A549 (cell line): Measurements from ENCODE around the gene HBS1L. TPM values are rescaled to one million over a fixed set of nuclear protein-coding genes. Genes with fewer than 3 reads are reported as not detected.

Experiments
- ATAC-seq, 2 experiments: fragments of 200-7000 bp in 1 of 2; fragments of >200 bp in 1 of 2; cut with Nextera tagmentation in 1 of 2; cut with Tn5 transposase in 1 of 2; 3 replicates each; pipeline versions ENCODE4 v1.8.0 to v1.9.1; 2018 to 2020; ENCODE audit warnings: mild to moderate bottlenecking in 1 of 2, moderate library complexity in 1 of 2
- CTCF ChIA-PET: fragments of 300-600 bp; sonication (Branson Sonifier 250); formaldehyde crosslinking; extraction: SDS; loops from one replicate; lab custom pipeline; 2021; ENCODE audit warnings: antibody characterized with exemption, inconsistent platforms; lab: Yijun Ruan, JAX
- POLR2A ChIA-PET: fragments of 350-600 bp; formaldehyde crosslinking; extraction: SDS; loops from one replicate; lab custom pipeline; 2021; ENCODE audit warnings: antibody characterized with exemption, inconsistent platforms; lab: Yijun Ruan, JAX
- DNase-seq, 2 experiments: peaks; one replicate each; pipeline versions ENCODE4 v3.0.0 to v3.0.0-alpha.2; 2011 to 2016; ENCODE audit warnings: low read depth in 1 of 2, low spot score in 1 of 2
- FAIRE-seq: peaks from 2 replicates; lab custom pipeline; 2011; peaks lifted over from hg19 to GRCh38; lab: Jason Lieb, UNC
- H3K27ac ChIP-seq, 2 experiments: fragments of >200 bp; sonication (Bioruptor Twin); formaldehyde crosslinking; 3 replicates each; pipeline ENCODE4 v1.5.1; 2016 to 2017
- H3K4me1 ChIP-seq: fragments of >200 bp; sonication (Bioruptor Twin); formaldehyde crosslinking; 3 replicates; pipeline ENCODE4 v1.6.1; 2016
- H3K4me2 ChIP-seq: fragments of >200 bp; sonication (Bioruptor Twin); formaldehyde crosslinking; 3 replicates; pipeline ENCODE4 v1.6.1; 2016
- H3K4me3 ChIP-seq: fragments of >200 bp; sonication (Bioruptor Twin); formaldehyde crosslinking; 3 replicates; pipeline ENCODE4 v1.5.1; 2016
- H3K9me3 ChIP-seq: fragments of >200 bp; sonication (Bioruptor Twin); formaldehyde crosslinking; 3 replicates; pipeline ENCODE4 v1.6.1; 2016
- BHLHE40 ChIP-seq: IDR thresholded peaks from 2 replicates; pipeline ENCODE4 v1.6.1; 2012; ENCODE audit warnings: low read depth, low read length, inconsistent platforms
- CBX8 ChIP-seq: fragments of 200-600 bp; sonication (generic); IDR thresholded peaks from 2 replicates; pipeline ENCODE4 v1.6.1; 2016
- CEBPB ChIP-seq, 2 experiments: fragments of >200 bp in 1 of 2; sonication (Bioruptor Twin) in 1 of 2; formaldehyde crosslinking in 1 of 2; IDR thresholded peaks; 2 replicates each; pipeline ENCODE4 v1.6.1; 2012 to 2016
- CHD2 ChIP-seq: fragments of 150-350 bp; IDR thresholded peaks from 2 replicates; pipeline ENCODE4 v1.6.1; 2014; ENCODE audit warnings: low read length; ENCODE audit not compliant: partially characterized antibody
- CHD4 ChIP-seq: fragments of 200-600 bp; sonication (generic); IDR thresholded peaks from 2 replicates; pipeline ENCODE4 v1.6.1; 2016; ENCODE audit warnings: antibody characterized with exemption, mild to moderate bottlenecking, borderline replicate concordance
- CTCF ChIP-seq: fragments of >200 bp; sonication (Bioruptor Twin); formaldehyde crosslinking; IDR thresholded peaks from 3 replicates; pipeline ENCODE4 v1.5.1; 2016
- FOSB ChIP-seq: fragments of 250-450 bp; sonication (Bioruptor Pico); IDR thresholded peaks from 2 replicates; pipeline ENCODE4 v1.5.0; 2020; ENCODE audit warnings: mild to moderate bottlenecking, moderate library complexity
- FOXS1 ChIP-seq: fragments of 250-450 bp; sonication (Bioruptor Pico); IDR thresholded peaks from 2 replicates; pipeline ENCODE4 v1.5.0; 2020; ENCODE audit warnings: mild to moderate bottlenecking, moderate library complexity
- HDAC2 ChIP-seq: fragments of 200-600 bp; sonication (generic); IDR thresholded peaks from 2 replicates; pipeline ENCODE4 v1.6.1; 2016
- HOXB5 ChIP-seq: fragments of 250-450 bp; sonication (Bioruptor Pico); IDR thresholded peaks from 2 replicates; pipeline ENCODE4 v1.5.0; 2020; ENCODE audit warnings: mild to moderate bottlenecking, moderate library complexity
- JUNB ChIP-seq: fragments of >200 bp; sonication (Bioruptor Twin); formaldehyde crosslinking; IDR thresholded peaks from 2 replicates; pipeline ENCODE4 v1.6.1; 2016
- KDM1A ChIP-seq: fragments of 200-600 bp; sonication (generic); IDR thresholded peaks from 2 replicates; pipeline ENCODE4 v1.6.1; 2016; ENCODE audit warnings: low read depth, mild to moderate bottlenecking
- MAX ChIP-seq: IDR thresholded peaks from 2 replicates; pipeline ENCODE4 v1.6.1; 2012
- NPAS2 ChIP-seq: fragments of 250-450 bp; sonication (Bioruptor Pico); IDR thresholded peaks from 2 replicates; pipeline ENCODE4 v1.8.0; 2022; ENCODE audit warnings: mild to moderate bottlenecking, moderate library complexity, borderline replicate concordance
- PHF8 ChIP-seq: fragments of 200-600 bp; sonication (generic); IDR thresholded peaks from 2 replicates; pipeline ENCODE4 v1.6.1; 2016; ENCODE audit warnings: low read depth, mild to moderate bottlenecking, antibody characterized with exemption, moderate library complexity, borderline replicate concordance
- RCOR1 ChIP-seq: fragments of 150-350 bp; IDR thresholded peaks from 2 replicates; pipeline ENCODE4 v1.6.1; 2014; ENCODE audit warnings: antibody characterized with exemption, low read length, low read depth
- REST ChIP-seq: fragments of 200-600 bp; sonication (generic); IDR thresholded peaks from 2 replicates; pipeline ENCODE4 v1.6.1; 2016; ENCODE audit warnings: antibody characterized with exemption, mild to moderate bottlenecking, moderate library complexity
- RFX5 ChIP-seq: fragments of 450-650 bp; IDR thresholded peaks from 2 replicates; pipeline ENCODE4 v1.7.1; 2014; ENCODE audit warnings: antibody characterized with exemption, mild to moderate bottlenecking, moderate library complexity
- SMC3 ChIP-seq: fragments of >200 bp; sonication (Bioruptor Twin); formaldehyde crosslinking; IDR thresholded peaks from 3 replicates; pipeline ENCODE4 v1.6.1; 2018; ENCODE audit warnings: inconsistent platforms
- SREBF2 ChIP-seq: fragments of 450-650 bp; IDR thresholded peaks from 2 replicates; pipeline ENCODE4 v1.6.1; 2014; ENCODE audit warnings: mild to moderate bottlenecking, moderate library complexity
- TFCP2L1 ChIP-seq: fragments of 250-450 bp; sonication (Bioruptor Pico); IDR thresholded peaks from 2 replicates; pipeline ENCODE4 v1.5.0; 2021; ENCODE audit warnings: mild to moderate bottlenecking
- ZC3H11A ChIP-seq: fragments of 450-650 bp; IDR thresholded peaks from 2 replicates; pipeline ENCODE4 v1.6.1; 2014; ENCODE audit warnings: antibody characterized with exemption, mild to moderate bottlenecking
- ZNF302 ChIP-seq: fragments of 250-450 bp; sonication (Bioruptor Pico); IDR thresholded peaks from 2 replicates; pipeline ENCODE4 v1.9.0; 2021; ENCODE audit warnings: inconsistent platforms, mild to moderate bottlenecking, moderate library complexity
- WGBS: methylation state at CpG from one replicate; pipeline ENCODE4 v1.1.6; 2017; ENCODE audit errors: missing lambda C conversion rate; 5-methylcytosine and 5-hydroxymethylcytosine counted together
- polyA plus RNA-seq, 4 experiments: library from polyadenylated mRNA; depleted of rRNA in 3 of 4; stranded (reverse); fragments of >200 nt; fragmentation: RNase III in 1 of 4; extraction: RNeasy Plus Mini Kit Qiagen cat#74134 plus additional on column Dnase treatment in 1 of 4; gene quantifications; 2 replicates in 3 of 4; 3 replicates in 1 of 4; pipeline ENCODE4 v1.2.3, GENCODE V29; 2011 to 2017

Gene HBS1L
- polyA plus RNA-seq, 2 of the 4 experiments (the other 2 are of a cell fraction), result 41.5 to 61.7 TPM

- TF ChIP-seq ZNF302 (CRISPR knock-in tag) (no peak), REST (no peak)
- Histone ChIP-seq H3K27ac (no peak overlapping the region), H3K4me3 (no peak overlapping the region), H3K4me2 (no peak overlapping the region), H3K4me1 (no peaks in the 10 kb centered on the region), H3K9me3 (no peaks in the 10 kb centered on the region)
- DNase-seq (no peak), ATAC-seq (no peak), FAIRE-seq (no peak)
- CTCF ChIA-PET, result no interaction called here
- POLR2A ChIA-PET, result no interaction called here
These were observed 16.9 kb upstream of the HBS1L start for GRCh38 chr6:135071541-135071940.

- no peak overlapping the region for H3K4me3 ChIP-seq
- POLR2A ChIA-PET, result no interaction called here
- TF ChIP-seq MAX (no peak), CHD4 (no peak), JUNB (no peak), HDAC2 (no peak), KDM1A (no peak)
- FAIRE-seq, result no peak
- no peaks in the 10 kb centered on the region for H3K4me1 ChIP-seq
- no peak overlapping the region for H3K27ac ChIP-seq
- 55% methylated on average over 2 of the region's 2 CpGs for WGBS
- H3K9me3 ChIP-seq, result no peaks in the 10 kb centered on the region
- ATAC-seq, result no peak
- H3K4me2 ChIP-seq, result no peak overlapping the region
- DNase-seq, result no peak
- CTCF ChIA-PET, result interaction anchor here (0.7 kb wide), 1 partner anchor 10 kb away, joined by 3 read pairs; no protein-coding TSS in a partner anchor
These were observed 13.3 kb upstream of the HBS1L start for GRCh38 chr6:135067911-135068310.

- Histone ChIP-seq H3K4me1 (no peaks in the 10 kb centered on the region), H3K4me3 (no peak overlapping the region), H3K9me3 (no peaks in the 10 kb centered on the region)
- POLR2A ChIA-PET, result no interaction called here
- ATAC-seq, result no peak
- no peak for TF ChIP-seq BHLHE40
- TF ChIP-seq REST, result no peak
- TF ChIP-seq TFCP2L1 (CRISPR knock-in tag), result no peak
- no peak for TF ChIP-seq CBX8
- TF ChIP-seq RFX5, result no peak
- TF ChIP-seq HOXB5 (CRISPR knock-in tag), result no peak
- TF ChIP-seq NPAS2 (CRISPR knock-in tag), result no peak
- TF ChIP-seq, all 56 proteins: peak for 0
- DNase-seq (no peak), FAIRE-seq (no peak)
- Histone ChIP-seq H3K4me2 (no peak overlapping the region), H3K27ac (no peak overlapping the region)
- CTCF ChIA-PET, result no interaction called here
- 46% methylated on average over 3 of the region's 3 CpGs for WGBS
These were observed 12.2 kb upstream of the HBS1L start for GRCh38 chr6:135066806-135067205.

GRCh38 chr6:135066397-135066796 lies 11.8 kb upstream of the HBS1L start:
- DNase-seq (no peak), FAIRE-seq (no peak), ATAC-seq (no peak)
- Histone ChIP-seq H3K4me3 (no peak overlapping the region), H3K4me1 (no peaks in the 10 kb centered on the region), H3K27ac (no peak overlapping the region), H3K4me2 (no peak overlapping the region), H3K9me3 (no peaks in the 10 kb centered on the region)
- 95% methylated on average over 2 of the region's 2 CpGs for WGBS
- ChIA-PET CTCF (no interaction called here), POLR2A (no interaction called here)
- TF ChIP-seq HDAC2 (no peak), FOSB (CRISPR knock-in tag) (no peak), NPAS2 (CRISPR knock-in tag) (no peak), SMC3 (no peak), CHD2 (no peak), ZC3H11A (no peak), CTCF (no peak), RCOR1 (no peak), CEBPB (IDR thresholded peaks at IDR 0.05) (no peak), FOXS1 (CRISPR knock-in tag) (no peak), ZNF302 (CRISPR knock-in tag) (no peak), PHF8 (no peak), SREBF2 (no peak), BHLHE40 (no peak)
